ENCODE results near the gene CHST11.

The CHST11 gene

GRCh38 chr12:104635607-104636343 lies 179.0 kb downstream of the CHST11 start:
- DNase-seq, result no peak

- DNase-seq, result no peak
These were observed 179.7 kb downstream of the CHST11 start for GRCh38 chr12:104636496-104636895.

GRCh38 chr12:104637604-104638003 lies 180.9 kb downstream of the CHST11 start:
- no peak for DNase-seq

GRCh38 chr12:104638218-104638850 lies 181.6 kb downstream of the CHST11 start:
- no peak for DNase-seq

GRCh38 chr12:104638851-104639240 lies 182.1 kb downstream of the CHST11 start:
- DNase-seq, result no peak

- DNase-seq, result no peak
These were observed 184.2 kb downstream of the CHST11 start for GRCh38 chr12:104640956-104641355.

GRCh38 chr12:104641862-104642261 lies 185.1 kb downstream of the CHST11 start:
- no peak for DNase-seq

- no peak for DNase-seq
These were observed 186.5 kb downstream of the CHST11 start for GRCh38 chr12:104643093-104643818.

- DNase-seq, result no peak
These were observed 187.3 kb downstream of the CHST11 start for GRCh38 chr12:104643819-104644669.

- no peak for DNase-seq
These were observed 192.0 kb downstream of the CHST11 start for GRCh38 chr12:104648756-104649155.

GRCh38 chr12:104649217-104649824 lies 192.6 kb downstream of the CHST11 start:
- DNase-seq, result no peak

GRCh38 chr12:104649921-104650320 lies 193.2 kb downstream of the CHST11 start:
- no peak for DNase-seq

GRCh38 chr12:104650541-104650940 lies 193.8 kb downstream of the CHST11 start:
- DNase-seq, result no peak

GRCh38 chr12:104651811-104652210 lies 195.1 kb downstream of the CHST11 start:
- no peak for DNase-seq

GRCh38 chr12:104652358-104652757 lies 195.6 kb downstream of the CHST11 start:
- DNase-seq, result no peak

GRCh38 chr12:104652910-104653309 lies 196.2 kb downstream of the CHST11 start:
- DNase-seq, result no peak

- DNase-seq, result no peak
These were observed 197.2 kb downstream of the CHST11 start for GRCh38 chr12:104653730-104654664.

GRCh38 chr12:104654665-104655609 lies 198.2 kb downstream of the CHST11 start:
- no peak for DNase-seq

GRCh38 chr12:104656383-104656782 lies 199.6 kb downstream of the CHST11 start:
- DNase-seq, result no peak

GRCh38 chr12:104656921-104657320 lies 200.2 kb downstream of the CHST11 start:
- no peak for DNase-seq

All from activated effector memory CD4-positive, alpha-beta T cell treated with Interleukin-2 at 50 U/mL for 16 hours (primary cell).